Karpas-422 (cell line): ENCODE results near the gene PHRF1. TPM values are rescaled to one million over a fixed set of nuclear protein-coding genes. Genes with fewer than 3 reads are reported as not detected.
A peak's percentile ranks its signal among the peaks of the same experiment; 100 is the strongest.

Source experiments
- DNase-seq: peaks from one replicate; pipeline ENCODE4 v3.0.0-alpha.2; 2015
- H2AFZ ChIP-seq: fragments of 200-600 bp; sonication (generic); 2 replicates; pipeline ENCODE4 v1.6.1; 2014; ENCODE audit warnings: antibody characterized with exemption, low read length, mixed read lengths
- H3K27ac ChIP-seq: fragments of 200-600 bp; sonication (generic); 2 replicates; pipeline ENCODE4 v1.5.1; 2014; ENCODE audit warnings: mild to moderate bottlenecking, low read length, moderate library complexity
- H3K27me3 ChIP-seq: fragments of 200-600 bp; sonication (generic); 2 replicates; pipeline ENCODE4 v1.6.1; 2014; ENCODE audit warnings: low read length, mixed read lengths
- H3K36me3 ChIP-seq: fragments of 200-600 bp; sonication (generic); 2 replicates; pipeline ENCODE4 v1.6.1; 2014; ENCODE audit warnings: low read length, mixed read lengths; ENCODE audit not compliant: insufficient read depth
- H3K4me1 ChIP-seq: fragments of 200-600 bp; sonication (generic); 2 replicates; pipeline ENCODE4 v1.6.1; 2014; ENCODE audit warnings: mild to moderate bottlenecking, low read length, mixed read lengths
- H3K4me2 ChIP-seq: fragments of 200-600 bp; sonication (generic); 2 replicates; pipeline ENCODE4 v1.6.1; 2014; ENCODE audit warnings: low read length, low read depth, mild to moderate bottlenecking; ENCODE audit not compliant: poor library complexity, severe bottlenecking
- H3K4me3 ChIP-seq: fragments of 200-600 bp; sonication (generic); 2 replicates; pipeline ENCODE4 v1.5.1; 2014; ENCODE audit warnings: mild to moderate bottlenecking, antibody characterized with exemption, low read length, mixed read lengths
- H3K79me2 ChIP-seq: fragments of 200-600 bp; sonication (generic); 2 replicates; pipeline ENCODE4 v1.6.1; 2014; ENCODE audit warnings: mild to moderate bottlenecking, low read length, mixed read lengths
- H3K9ac ChIP-seq: fragments of 200-600 bp; sonication (generic); 2 replicates; pipeline ENCODE4 v1.6.0; 2014; ENCODE audit warnings: low read length
- H3K9me2 ChIP-seq: fragments of 200-600 bp; sonication (generic), shearing (Covaris generic); replicated peaks from 2 replicates; pipeline ENCODE4 v1.6.0; 2014; ENCODE audit warnings: mild to moderate bottlenecking, low read length, moderate library complexity; ENCODE audit not compliant: insufficient read depth
- H3K9me3 ChIP-seq: fragments of 300-700, 200-600 bp; sonication (generic); 2 replicates; pipeline ENCODE4 v1.6.1; 2014; ENCODE audit warnings: low read length, mixed read lengths
- H4K20me1 ChIP-seq: fragments of 200-600 bp; sonication (generic); 2 replicates; pipeline ENCODE4 v1.6.1; 2014; ENCODE audit warnings: mild to moderate bottlenecking, antibody characterized with exemption, low read length, low read depth; ENCODE audit not compliant: insufficient read depth
- total RNA-seq: library from RNA; depleted of rRNA; stranded (reverse); fragments of >200 nt; shearing (Covaris generic); gene quantifications from 2 replicates; pipeline ENCODE4 v1.2.3, GENCODE V29; 2014; ENCODE audit warnings: low replicate concordance; rRNA removed

The PHRF1 gene, protein sequence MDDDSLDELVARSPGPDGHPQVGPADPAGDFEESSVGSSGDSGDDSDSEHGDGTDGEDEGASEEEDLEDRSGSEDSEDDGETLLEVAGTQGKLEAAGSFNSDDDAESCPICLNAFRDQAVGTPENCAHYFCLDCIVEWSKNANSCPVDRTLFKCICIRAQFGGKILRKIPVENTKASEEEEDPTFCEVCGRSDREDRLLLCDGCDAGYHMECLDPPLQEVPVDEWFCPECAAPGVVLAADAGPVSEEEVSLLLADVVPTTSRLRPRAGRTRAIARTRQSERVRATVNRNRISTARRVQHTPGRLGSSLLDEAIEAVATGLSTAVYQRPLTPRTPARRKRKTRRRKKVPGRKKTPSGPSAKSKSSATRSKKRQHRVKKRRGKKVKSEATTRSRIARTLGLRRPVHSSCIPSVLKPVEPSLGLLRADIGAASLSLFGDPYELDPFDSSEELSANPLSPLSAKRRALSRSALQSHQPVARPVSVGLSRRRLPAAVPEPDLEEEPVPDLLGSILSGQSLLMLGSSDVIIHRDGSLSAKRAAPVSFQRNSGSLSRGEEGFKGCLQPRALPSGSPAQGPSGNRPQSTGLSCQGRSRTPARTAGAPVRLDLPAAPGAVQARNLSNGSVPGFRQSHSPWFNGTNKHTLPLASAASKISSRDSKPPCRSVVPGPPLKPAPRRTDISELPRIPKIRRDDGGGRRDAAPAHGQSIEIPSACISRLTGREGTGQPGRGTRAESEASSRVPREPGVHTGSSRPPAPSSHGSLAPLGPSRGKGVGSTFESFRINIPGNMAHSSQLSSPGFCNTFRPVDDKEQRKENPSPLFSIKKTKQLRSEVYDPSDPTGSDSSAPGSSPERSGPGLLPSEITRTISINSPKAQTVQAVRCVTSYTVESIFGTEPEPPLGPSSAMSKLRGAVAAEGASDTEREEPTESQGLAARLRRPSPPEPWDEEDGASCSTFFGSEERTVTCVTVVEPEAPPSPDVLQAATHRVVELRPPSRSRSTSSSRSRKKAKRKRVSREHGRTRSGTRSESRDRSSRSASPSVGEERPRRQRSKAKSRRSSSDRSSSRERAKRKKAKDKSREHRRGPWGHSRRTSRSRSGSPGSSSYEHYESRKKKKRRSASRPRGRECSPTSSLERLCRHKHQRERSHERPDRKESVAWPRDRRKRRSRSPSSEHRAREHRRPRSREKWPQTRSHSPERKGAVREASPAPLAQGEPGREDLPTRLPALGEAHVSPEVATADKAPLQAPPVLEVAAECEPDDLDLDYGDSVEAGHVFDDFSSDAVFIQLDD (N-terminal part only)
- total RNA-seq, result 8.7 and 20.9 TPM in 2 replicates

DNA sequence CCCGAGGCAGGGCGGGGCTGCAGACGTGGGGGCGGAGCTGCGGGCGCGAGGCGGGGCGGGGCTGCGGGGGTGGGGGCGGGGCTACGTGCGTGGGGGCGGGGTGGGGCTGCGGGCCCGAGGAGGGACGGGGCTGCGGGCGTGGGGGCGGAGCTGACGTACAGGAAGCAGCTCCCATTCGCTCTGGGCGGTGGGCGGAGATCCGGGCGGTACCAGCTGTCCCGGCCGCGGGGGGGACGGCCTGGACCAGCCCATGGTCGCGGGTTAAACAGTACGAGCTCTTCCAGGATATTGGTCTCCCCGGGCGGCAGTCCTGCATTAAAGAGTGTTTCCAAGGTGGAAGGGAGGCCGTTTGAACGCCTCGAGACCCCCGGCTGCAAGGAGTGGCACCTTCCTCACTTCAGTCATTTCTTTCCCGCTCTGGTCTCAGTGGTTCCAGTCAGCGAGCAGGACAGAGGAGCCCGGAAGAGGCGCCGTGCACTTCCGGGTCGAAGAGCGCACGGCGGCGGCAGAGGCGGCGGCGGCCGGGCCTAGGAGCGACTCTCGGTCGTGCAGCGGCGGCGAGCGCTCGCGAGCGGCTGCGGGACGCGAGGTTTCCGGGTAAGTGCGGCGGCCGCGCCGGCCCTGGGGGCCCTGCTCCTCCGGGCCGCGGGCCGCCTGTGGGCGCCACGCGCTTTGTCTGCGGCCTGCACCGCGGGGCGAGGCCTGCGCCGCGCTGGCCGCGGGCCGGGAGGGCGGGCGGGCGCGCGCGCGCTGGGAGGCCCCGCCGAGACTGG, at the start of gene PHRF1:
PHRF1 (plus strand) TSS at position 475 of the 773 bp plus-strand sequence. CDS start 5,043 bp downstream, outside the sequence.
- no peaks in the 10 kb centered on the region for H3K9me2 ChIP-seq
- peak within 1 kb of the TSS; percentile 99 for H2AFZ ChIP-seq
- H3K36me3 ChIP-seq, result peaks cover 2% of the 10 kb centered on the region; the same call in 1 of the 2 replicates
- peaks cover 45% of the 10 kb centered on the region for H3K79me2 ChIP-seq
- H3K9me3 ChIP-seq, result no peaks in the 10 kb centered on the region
- peak; percentile 97 for DNase-seq
- peaks cover 39% of the 10 kb centered on the region for H4K20me1 ChIP-seq
- peak within 1 kb of the TSS; percentile 91 for H3K9ac ChIP-seq
- H3K4me1 ChIP-seq, result peaks cover 19% of the 10 kb centered on the region
- H3K27ac ChIP-seq, result peak within 1 kb of the TSS; percentile 79
- H3K4me3 ChIP-seq, result peak within 1 kb of the TSS; percentile 78
- no peaks in the 10 kb centered on the region for H3K27me3 ChIP-seq
- H3K4me2 ChIP-seq, result peak within 1 kb of the TSS; percentile 90

DNA sequence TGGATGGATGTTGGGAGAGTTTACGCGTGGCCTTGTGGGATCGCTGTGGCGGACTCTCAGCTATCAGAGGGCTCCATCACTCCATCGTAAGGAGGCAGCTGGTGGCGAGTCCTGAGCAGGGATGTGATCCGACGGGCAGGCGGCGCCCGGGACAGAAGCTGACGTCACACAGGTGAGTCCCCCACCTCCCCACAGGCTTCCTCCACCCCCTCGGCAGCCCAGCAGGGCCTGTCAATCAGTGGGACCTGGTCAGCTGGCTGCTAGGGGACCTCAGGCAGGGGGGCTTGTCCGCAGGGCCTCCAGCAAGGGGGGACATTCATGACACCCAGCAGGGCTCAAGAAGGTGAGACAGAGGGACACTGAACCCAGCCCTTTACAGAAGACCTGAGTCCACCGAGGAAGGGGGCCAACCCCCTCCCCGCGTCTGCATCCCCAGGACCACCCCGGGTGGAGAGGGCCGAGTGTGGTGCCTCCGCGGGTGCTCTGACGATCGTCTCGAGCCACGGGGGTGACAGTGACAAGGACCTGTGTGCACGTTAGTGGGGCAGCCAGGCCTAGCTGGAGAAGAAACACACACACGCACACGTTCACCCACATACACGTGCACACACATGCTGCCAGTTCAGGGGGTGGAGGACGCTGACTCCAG, 48.0 kb upstream of the PHRF1 start:
- no peak overlapping the region for H3K4me3 ChIP-seq
- peaks cover 4% of the 10 kb centered on the region; the same call in 1 of the 2 replicates for H3K4me1 ChIP-seq
- H2AFZ ChIP-seq, result no peak overlapping the region
- DNase-seq, result no peak
- H4K20me1 ChIP-seq, result peaks cover under 1% of the 10 kb centered on the region; the same call in 1 of the 2 replicates
- no peak overlapping the region for H3K4me2 ChIP-seq
- no peaks in the 10 kb centered on the region for H3K9me3 ChIP-seq
- no peaks in the 10 kb centered on the region; the same call in 1 of the 2 replicates for H3K36me3 ChIP-seq
- no peak overlapping the region for H3K27ac ChIP-seq
- H3K9ac ChIP-seq, result no peak overlapping the region
- H3K27me3 ChIP-seq, result no peaks in the 10 kb centered on the region
- H3K9me2 ChIP-seq, result no peaks in the 10 kb centered on the region
- no peaks in the 10 kb centered on the region for H3K79me2 ChIP-seq

DNA sequence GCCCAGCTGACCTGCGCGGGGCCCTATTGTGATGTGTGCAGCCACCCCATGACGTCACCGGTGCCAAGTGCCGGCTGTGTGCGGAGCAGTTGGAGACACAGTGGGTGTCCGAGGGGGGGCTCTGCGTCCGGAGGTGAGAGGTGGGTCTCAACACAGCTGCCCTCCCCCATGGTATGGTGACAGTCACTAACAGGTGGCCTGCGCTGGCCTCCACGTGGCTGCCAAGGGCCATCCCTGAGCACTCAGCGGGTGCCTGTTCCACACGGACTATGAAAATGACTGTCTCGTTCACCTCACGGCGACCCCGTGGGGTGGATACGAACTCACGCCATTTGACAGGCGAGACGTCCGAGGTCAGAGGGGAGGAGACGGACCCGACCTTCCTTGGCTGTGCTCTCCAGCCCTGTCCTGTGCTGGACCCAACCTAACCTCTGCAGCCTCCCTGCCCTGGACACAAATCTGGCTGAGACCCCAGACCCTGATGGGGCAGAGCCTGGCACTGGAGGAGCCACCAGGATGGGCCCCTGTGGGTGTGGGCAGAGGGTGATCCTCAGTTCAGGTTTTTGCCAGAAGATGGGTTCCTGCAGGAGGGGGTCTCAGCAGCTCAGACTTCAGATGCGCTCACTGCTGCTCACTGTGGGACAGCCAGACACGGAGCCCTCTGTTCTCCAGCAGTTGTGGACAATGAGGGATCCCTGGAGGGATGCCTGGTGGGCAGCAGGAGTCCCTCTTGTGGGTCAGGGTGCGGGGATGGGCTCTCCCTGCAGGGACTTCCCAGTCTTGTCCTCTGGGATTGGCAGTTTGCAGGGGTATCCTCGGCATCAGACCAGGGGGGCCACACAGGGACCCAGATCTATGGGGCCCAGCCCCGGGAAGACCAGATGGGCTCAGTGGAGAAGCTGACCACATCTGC, 47.2 kb upstream of the PHRF1 start:
- peaks cover 5% of the 10 kb centered on the region for H3K4me1 ChIP-seq
- no peak overlapping the region for H3K4me3 ChIP-seq
- DNase-seq, result no peak
- H3K4me2 ChIP-seq, result no peak overlapping the region
- H3K79me2 ChIP-seq, result no peaks in the 10 kb centered on the region
- H3K27ac ChIP-seq, result no peak overlapping the region
- no peaks in the 10 kb centered on the region for H3K9me2 ChIP-seq
- no peak overlapping the region for H2AFZ ChIP-seq
- H3K9me3 ChIP-seq, result no peaks in the 10 kb centered on the region
- H3K27me3 ChIP-seq, result no peaks in the 10 kb centered on the region
- H3K9ac ChIP-seq, result no peak overlapping the region
- H4K20me1 ChIP-seq, result peaks cover 8% of the 10 kb centered on the region
- H3K36me3 ChIP-seq, result no peaks in the 10 kb centered on the region; the same call in 1 of the 2 replicates

DNA sequence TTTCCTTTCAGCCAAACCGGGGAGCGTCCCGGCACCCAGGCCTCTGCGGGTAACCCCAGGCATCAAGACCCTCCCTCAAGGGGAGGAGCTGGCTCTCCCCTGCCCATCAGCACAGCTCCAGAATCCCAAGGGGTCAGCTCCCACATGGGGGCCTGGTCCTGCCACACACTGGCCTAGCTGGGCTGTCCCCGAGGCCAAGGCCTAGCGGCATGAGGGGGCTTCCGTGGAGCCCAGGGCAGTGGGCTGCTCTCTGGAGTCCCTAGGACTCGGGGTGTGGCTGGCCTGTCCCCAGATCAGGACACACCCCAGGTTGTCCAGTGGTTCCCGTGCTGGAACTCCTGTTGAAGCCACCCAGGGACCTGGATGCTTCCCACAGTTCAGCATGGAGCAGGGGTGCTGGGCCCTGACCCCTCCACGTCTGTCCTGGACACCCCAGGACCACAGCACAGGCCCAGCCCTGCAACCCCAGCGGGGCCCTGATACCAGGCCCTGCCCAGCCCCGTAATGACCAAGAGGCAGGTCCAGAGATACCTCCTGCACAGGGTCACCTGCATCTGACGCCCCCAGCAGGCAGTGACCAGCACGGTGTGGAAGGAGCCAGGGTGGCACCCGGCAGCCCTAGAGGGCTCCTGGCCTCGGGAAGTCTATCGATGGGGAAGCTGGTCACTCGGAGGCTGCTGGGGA, 46.4 kb upstream of the PHRF1 start:
- Histone ChIP-seq H3K79me2 (peaks cover 6% of the 10 kb centered on the region; the same call in 1 of the 2 replicates), H2AFZ (no peak overlapping the region), H3K4me1 (peaks cover 12% of the 10 kb centered on the region), H3K27ac (no peak overlapping the region), H3K4me2 (no peak overlapping the region), H3K9me2 (no peaks in the 10 kb centered on the region), H3K4me3 (no peak overlapping the region), H3K27me3 (no peaks in the 10 kb centered on the region), H3K36me3 (no peaks in the 10 kb centered on the region; the same call in 1 of the 2 replicates), H3K9me3 (no peaks in the 10 kb centered on the region), H3K9ac (no peak overlapping the region), H4K20me1 (peaks cover 15% of the 10 kb centered on the region)
- no peak for DNase-seq

DNA sequence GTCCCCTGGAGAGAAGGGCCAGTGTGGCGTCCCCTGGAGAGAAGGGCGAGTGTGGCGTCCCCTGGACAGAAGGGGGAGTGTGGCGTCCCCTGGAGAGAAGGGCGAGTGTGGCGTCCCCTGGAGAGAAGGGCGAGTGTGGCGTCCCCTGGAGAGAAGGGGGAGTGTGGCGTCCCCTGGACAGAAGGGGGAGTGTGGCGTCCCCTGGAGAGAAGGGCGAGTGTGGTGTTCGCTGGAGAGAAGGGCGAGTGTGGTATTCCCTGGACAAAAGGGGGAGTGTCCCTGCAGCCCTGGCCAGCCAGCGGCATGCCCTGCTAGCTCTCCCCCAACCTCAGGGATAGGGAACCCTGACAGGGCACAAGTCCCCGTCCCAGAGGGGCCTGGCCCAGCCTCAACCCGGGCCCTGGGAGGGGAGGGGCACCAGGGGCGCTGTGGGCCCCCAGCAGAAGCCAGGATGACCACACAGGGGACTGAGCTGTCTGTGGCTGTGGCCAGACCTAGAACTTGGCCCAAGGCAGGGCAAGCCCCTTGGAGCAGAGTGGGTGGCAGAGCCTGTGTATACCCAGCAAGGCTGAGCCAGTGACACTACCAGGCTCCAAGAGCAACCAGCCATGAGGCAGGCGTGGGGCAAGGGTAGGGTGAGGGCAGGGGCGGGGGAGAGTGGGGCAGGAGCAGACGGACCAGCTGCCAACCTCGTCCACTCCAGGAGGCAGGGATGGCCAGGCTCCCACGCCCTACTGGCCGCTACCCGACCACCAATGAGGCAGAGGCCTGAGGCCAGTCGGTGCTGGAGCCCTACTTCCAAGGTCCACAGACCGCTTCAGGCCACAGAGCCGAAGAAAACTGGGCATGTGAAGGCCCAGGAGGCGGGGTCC, 45.1 kb upstream of the PHRF1 start:
- Histone ChIP-seq H3K4me1 (peaks cover 14% of the 10 kb centered on the region), H3K4me2 (no peak overlapping the region)

More for the DNA sequence above, 45.1 kb upstream of the PHRF1 start:
- H3K36me3 ChIP-seq, result no peaks in the 10 kb centered on the region; the same call in 1 of the 2 replicates
- no peak for DNase-seq
- H3K9me3 ChIP-seq, result no peaks in the 10 kb centered on the region
- H3K79me2 ChIP-seq, result peaks cover 7% of the 10 kb centered on the region; the same call in 1 of the 2 replicates
- no peak overlapping the region for H3K9ac ChIP-seq
- no peaks in the 10 kb centered on the region for H3K9me2 ChIP-seq
- no peak overlapping the region for H2AFZ ChIP-seq
- peaks cover 15% of the 10 kb centered on the region for H4K20me1 ChIP-seq
- no peak overlapping the region for H3K4me3 ChIP-seq
- H3K27me3 ChIP-seq, result no peaks in the 10 kb centered on the region
- no peak overlapping the region for H3K27ac ChIP-seq
